HG03442 (cell line): ENCODE measurements around the gene WWOX.

Source experiments
- ATAC-seq: cut with Tn5 transposase; IDR thresholded peaks from one replicate; pipeline ENCODE4 v1.9.1; 2021; ENCODE audit warnings: mild to moderate bottlenecking, moderate library complexity; ENCODE audit not compliant: unreplicated experiment

The WWOX gene

DNA sequence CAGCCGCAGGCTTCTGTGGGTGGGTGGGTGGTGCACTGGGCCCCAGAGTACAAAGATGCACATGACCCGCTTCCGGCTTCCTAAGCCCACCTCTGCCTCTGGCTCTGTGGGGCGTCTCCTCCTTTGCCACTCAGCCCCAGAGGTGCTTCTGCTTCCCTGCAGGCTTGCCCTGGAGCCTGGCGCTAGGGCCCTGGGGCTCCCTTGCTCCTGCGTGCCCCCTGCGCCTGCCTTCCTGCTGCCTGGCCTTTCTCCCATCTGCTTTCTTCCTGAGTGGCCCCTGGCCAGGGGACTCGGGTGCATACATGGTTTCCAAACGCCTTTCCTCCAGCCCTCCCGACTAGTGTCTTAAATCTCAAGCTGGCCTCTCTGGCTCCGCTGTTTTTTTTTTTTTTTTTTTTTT is 3.4 kb downstream of the WWOX start:
- no peak for ATAC-seq

DNA sequence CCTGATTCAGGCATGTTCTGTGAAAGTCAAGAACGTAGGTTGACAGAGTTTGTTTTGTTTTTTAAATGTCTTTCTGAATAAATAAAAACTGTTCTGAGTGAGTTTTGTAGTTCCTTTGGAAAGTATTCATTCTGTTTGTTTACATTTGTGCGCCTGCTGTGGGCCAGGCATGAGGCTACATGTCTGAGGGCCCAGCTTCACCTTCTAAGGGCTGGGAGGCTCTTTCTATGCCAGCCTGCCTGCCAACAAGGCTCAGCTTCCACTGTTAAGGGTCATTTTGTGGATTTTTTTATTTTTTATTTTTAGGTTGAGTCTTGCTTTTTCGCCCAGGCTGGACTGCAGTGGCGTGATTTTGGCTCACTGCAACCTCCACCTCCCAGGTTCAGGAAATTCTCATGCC is 6.1 kb downstream of the WWOX start:
- ATAC-seq = no peak

DNA sequence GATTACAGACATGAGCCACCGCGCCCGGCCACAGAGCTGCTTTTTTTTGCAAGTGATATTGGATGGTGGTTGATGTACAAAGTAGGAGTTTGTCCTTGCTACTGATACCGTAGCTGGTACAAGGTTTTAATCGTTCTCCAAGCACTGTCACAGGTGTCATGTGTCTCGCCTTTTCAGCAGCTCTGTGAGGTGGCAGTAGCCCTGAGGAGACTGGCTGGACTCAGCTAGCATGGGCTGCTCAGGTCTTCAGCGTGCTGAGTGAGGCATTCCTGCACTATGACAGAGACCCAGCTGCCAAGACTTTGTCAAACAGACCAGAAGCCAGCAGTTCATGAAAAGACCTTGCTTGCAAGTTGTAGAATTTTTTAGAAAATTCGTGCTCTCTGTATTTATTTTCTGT is 7.2 kb downstream of the WWOX start:
- no peak for ATAC-seq

DNA sequence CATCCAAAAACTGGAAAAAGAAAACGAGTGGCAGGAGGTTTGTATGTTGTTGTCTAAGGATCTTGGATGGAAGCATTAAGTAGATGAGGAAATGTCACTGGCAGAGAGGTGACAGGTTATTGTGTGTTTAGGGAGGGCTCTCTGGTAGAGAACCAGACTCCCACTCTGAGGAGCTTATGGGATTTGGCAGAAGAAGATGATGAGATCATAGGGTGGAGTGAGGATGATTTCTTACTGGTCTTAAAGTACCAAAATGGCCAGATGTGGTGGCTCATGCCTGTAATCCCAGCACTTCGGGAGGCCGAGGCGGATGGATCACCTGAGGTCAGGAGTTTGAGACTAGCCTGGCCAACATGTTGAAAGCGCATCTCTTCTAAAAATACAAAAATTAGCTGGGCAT is 9.0 kb downstream of the WWOX start:
- ATAC-seq = no peak

DNA sequence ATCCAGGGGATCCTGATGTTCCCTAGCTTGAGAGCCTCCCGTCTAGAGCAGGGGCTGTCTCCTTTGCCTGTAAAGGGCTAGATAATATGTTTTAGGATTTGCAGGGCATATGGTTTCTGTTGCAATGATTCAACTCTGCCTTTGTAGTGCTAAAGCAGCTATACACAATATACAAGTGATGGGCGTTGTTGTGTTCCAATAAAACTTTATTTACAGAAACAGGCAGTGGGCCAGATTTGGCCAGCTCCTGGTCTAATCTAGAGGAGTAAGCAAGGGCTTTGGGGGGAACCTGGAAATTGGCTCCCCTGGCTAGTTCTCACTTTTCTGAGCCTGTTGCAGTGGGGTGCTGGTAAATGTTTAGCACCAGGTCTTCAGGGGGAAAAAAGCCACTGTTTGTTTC is 13.8 kb downstream of the WWOX start:
- ATAC-seq = no peak

DNA sequence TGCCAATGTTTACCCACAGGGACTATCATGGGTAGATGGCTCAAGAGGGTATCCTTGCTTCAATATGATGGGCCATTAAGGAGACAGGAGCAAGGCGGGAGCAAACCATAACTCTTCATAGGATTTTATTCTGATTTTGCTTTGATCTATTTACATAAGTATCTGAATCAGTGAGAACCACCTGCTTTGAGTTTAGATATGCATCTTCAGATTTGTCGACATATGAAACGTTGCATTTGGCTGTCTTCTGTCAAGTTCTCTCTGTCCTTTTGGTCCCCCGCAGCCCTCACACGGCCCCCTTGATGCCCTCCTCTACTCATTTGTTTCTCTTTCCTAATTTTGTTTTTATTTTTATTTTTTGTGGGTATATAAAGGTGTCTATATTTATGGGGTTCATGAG is 16.2 kb downstream of the WWOX start:
- ATAC-seq = no peak

DNA sequence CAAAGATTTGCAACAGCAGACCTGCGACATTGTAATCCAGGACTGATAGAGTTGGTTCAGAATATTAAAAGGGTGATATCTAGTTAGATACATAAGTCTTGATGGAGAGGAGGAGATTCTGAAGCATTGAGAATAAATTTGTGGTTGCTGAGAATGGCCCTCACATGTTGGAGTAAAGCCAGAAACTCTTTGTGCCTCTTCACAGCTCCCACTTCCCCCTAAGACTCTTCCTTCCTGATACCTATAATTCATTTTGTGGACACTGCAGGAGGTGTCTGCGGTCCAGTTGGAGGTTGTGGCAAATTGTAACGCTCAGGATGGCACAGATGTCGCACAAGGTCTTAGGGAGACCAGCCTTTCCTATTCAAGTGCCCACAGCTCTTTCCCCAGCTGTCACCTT is 17.5 kb downstream of the WWOX start:
- ATAC-seq = no peak

DNA sequence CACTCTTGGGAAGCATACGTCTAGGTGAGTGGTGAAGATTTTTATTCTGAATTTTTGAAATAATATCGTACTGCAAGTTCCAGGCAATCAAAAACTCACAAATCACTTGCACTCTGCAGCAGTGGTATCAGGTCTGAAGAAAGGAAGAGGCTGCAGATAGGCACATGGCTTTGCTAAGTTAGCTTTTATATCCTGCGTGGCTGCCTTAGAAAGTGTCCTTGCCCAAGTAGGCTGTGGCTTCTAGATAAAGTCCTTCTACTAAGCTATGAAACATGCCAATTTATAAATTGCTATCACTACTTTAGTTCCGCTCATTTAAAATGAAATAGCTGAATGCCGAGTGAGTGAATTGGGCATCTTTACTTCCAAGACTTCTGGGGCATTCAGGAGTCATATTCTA is 17.9 kb downstream of the WWOX start:
- ATAC-seq = no peak

DNA sequence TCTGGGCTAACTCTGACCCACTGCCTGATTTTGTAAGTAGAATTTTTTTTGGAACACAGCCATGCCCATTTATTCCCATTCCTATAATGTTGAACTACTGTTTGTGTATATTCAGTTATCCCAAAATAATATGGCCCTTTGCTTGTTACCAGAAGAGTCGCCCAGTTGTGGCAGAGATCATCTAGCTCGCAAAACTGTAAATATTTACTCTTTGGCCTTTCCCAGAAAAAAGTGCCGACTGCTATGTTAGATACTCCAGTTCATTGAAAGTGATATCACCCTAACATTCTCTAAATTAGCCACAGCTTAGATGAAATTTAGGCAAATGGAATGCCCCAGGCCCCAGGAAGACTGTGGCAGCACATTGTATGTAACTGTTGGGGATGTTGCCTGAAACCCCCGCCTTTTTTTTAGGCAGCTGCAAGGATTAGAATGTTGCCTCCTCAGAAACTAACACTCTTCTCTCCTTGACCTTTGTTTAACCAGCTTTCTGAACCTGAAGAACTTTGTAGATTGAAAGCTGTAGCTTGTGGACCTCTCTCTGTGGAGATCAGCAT is 19.1 kb downstream of the WWOX start:
- ATAC-seq = no peak

DNA sequence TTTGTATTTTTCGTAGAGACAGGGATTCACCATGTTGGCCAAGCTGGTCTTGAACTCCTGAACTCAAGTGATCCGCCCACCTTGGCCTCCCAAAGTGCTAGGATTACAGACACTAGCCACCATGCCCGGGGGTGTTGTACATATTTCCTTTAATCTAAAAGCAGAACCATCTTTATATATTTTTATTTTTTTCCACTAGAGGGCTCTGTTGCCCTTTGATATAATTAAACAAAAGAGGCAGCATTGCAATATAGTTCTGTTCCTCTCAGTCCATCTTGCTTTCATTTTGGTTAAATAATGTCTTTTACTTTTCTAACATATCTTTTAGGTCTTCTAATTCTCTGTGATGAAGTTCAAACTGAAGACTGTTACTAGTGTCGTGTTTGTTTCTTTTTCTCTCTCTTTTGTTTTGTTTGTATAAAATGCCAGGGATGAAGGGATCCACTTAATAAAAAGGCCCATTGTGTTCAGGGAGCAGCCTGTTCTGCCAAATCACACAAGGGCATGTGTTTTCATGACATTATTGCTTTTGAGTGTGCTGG is 23.4 kb downstream of the WWOX start:
- peak; percentile 82 for ATAC-seq

DNA sequence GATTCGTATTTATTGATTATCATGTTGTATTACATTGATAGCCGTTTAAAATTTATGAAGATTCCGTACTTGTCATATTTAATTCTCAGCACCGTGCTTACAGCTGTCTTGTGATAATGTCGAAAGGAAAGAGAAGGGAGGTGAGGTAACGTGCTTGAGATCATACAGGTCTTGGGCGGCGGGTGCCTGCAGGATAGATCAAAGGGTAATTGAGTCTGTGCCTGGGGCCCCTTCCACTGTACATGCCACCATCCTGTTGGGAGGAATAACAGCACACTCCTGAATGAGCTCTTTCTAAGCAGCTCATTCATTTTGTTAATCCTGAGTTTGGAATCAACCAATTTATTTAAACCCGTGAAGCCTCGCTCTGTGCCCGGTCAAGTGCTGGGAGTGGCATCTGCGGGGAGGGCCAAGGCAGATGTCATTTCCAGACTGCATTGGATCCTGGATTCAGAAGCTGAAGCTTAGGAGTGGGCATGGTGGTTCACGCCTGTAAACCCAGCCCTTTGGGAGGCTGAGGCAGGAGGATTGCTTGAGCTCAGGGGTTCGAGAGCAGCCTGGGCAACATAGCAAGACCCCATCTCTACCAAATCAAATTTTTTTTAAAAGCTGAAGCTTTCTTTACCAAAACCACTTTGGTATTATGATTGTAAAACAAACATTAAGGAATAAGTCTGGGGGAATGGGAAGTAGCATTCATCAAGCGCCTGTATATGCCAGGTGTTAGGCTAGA is 25.8 kb downstream of the WWOX start:
- ATAC-seq = no peak

DNA sequence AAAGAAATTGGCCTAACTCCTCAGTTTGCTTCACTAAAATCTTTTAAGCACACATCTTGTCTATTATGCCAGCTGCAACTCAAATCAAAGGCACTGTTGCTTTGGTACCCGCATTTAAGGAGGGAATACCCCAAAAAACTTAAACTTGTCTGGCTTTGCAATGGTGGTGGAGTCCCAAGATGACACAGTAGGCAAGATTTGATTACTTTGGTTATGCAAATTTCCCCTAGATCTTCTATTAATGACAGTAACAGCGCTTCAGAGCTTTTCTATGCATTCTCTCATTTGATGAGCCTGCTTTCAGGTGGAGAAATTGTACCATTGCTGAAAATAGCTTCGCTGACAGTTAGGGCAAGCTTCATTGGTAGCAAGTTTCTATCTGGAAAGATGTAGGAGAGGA is 27.2 kb downstream of the WWOX start:
- ATAC-seq = no peak

DNA sequence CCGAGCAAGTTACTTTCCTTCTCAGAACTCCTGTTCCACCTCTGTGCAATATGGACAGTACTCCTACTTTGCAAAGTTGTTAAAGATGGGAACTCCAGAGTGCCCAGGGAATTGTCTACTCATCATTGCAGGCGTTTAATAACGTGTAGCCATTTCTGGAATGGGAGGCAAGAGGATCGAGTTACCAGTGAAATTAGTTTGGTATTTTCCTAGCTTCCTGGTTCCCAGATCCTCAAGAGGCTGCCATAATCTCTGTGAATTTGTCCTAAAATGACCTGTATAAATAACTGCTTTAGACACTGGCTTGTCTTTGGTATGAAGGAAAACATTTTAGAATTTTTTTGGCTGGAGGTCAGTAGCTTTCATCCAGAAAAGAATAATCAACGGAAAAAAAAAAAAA is 27.7 kb downstream of the WWOX start:
- no peak for ATAC-seq

DNA sequence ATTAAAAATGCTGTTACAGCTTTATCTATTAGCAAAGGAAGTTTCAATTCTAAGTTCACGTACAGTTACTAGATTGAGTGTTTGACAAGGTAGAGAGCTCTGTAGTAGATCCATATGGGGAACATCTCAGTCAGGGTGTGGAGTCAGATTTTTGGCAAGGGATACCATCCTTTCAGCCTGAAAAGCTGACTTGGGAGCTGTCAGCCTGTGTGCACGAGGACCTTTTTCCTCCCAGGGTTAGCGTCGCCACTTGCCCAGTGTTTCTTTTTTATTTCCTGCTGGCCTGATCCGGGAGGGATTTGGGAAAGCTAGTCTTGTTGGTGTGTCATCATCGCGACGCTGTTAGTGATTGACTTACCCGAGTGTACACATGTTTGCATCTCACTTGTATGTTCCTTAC is 29.5 kb downstream of the WWOX start:
- ATAC-seq = no peak

DNA sequence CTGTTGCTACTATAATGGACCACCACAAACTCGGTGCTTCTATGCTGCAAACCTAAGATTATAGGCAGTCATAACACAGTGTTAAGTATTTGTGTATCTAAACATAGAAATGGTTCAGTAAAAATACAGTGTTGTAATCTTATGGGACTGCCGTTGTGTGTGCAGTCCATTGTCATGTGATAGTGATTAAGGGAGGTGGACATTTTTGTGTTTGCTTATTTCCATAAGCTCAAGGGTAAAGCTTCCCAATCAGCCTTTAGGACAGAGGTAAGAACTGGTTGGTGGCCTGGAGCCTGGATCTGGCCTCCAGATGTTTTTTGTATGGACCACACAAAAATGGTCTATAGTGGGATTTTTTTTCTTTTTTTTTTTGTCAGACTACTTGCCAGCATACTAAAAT is 29.9 kb downstream of the WWOX start:
- no peak for ATAC-seq

DNA sequence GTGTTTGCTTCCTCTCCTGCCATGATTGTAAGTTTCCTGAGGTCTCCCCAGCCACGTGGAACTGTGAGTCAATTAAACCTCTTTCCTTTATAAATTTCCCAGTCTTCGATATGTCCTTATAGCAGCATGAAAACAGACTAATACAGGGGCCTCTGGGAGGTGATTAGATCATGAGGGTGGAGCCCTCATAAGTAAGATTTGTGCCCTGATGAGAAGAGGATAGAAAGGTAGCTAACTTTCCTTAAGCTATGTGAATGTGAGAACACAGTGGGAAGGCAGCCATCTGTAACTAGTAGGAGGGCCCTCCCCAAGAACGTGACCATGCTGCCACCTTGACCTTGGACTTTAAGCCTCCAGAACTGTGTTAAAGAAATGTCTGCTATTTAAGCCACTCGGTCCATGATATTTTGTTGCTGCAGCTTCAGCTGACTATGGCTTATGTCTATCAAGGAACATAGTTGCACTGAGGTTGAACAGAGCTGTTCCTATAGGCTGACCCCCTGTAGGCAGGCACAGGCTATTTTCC is 30.7 kb downstream of the WWOX start:
- no peak for ATAC-seq

DNA sequence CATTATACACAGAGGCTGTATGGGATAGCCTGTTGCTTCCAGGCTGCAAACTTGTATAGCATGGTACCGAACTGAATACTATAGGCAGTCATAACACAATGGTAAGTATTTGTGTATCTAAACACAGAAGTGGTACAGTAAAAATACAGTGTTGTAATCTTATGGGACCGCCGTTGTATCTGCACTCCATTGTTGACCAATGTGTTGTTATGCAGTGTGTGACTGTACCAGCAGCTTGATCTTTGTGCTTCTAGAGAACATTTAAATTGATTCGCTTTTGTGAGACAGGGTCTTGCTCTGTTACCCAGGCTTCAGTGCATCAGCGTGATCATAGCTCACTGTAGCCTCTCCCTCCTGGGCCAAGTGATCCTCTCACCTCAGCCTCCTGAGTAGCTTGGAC is 31.5 kb downstream of the WWOX start:
- no peak for ATAC-seq

DNA sequence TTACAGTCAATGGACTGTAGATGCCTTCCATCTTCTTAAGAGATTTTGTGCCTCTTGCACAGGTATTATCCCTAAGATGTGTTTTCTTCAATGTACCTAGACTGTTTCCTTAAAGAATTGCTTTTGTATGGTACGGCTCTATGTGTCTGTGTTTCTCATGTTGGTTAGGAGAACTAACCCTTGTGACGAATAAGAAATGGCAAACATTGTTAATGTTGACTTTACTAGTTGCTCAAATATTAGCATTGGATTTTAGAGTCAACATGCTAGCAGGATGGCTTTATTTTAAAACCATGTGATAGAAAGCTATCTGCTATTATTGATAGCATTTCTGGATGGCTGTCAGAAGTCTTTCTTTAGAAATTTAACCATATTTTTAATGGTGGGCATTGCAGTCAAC is 34.5 kb downstream of the WWOX start:
- no peak for ATAC-seq

DNA sequence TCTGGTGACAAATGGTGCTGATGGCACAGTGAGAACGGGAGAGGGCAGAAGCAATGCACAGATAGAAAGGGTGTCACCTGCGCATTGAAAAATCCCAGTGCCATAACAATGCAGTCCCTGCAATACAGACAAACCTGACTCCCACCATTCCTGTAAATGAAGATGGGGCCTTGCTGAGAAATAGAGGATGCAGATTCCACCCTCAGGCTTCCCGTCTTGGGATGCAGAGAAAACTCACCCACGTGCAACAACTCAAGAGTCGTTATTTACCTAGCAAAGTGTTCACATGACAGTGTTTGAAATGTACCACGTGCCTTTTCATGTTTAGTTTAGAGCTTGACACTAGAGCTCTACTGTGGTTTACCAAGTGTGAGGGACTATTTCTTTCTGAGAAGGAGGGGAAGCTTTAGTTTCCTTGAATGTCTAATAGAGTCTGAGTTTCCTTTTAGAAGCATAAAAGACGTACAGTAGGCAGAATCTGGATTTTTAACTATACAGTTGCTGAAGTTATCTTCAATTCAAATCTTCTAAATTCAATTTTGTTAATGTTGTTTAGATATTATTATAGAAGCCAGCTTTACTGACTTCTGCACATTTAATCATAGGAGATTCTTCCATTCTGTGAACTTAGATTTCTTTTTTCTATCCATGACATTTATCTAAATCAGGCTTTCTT is 35.6 kb downstream of the WWOX start:
- no peak for ATAC-seq

DNA sequence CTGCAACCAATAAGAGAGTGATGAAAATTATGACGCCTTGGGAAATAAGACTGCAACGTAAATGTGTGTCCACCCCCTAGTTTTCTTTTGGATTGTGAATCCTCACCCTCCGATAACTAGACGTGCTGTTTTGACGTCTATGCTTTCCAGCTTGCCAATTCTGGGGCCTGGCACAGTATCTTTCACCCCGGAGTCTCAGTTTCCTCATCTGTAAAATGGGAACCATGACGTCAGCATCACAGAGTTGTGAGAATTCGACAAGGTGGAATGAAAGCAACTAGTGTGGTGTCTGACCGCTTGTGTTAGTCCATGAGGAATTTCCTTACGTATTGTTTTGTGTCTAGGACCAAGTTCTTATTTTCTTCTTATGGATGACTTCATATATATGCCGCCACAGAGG is 37.7 kb downstream of the WWOX start:
- ATAC-seq = no peak

DNA sequence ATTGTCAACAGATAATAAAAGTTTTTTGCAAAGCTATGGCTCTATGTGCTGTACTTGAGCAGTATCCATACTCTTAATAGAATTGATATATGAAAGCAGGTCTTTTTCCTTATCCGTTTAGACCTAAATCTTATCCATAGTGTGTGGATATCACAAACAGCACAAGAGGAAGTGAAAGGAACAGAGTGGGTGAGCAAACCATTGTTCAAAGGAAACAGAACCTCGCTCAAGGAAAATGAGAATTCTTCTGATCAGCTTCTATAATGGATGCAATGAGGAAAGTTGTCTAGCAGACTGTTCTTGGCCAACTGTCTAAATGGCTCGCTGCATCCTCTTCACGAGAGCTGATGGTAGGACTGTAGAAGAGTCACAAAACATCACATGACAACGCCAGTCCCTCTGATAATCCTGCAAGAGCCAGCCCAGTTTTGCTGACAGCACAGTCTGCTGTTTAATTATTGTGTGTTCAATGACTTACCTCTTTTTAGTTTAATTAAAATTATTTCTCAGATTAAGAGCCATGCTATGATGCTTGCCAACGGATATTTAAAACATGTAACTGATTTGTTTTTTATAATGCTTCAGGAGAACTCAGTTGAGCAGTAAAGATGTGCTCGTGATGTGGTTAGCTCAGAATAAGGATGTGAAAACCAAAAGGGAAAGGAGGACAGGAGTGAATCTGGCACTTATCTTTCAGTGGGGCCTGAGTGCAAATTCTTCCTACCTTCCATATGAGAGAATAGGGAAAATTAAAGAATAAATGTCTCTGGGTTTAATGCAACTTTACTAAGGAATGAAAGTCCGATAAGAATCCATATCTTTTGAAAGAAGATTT is 38.5 kb downstream of the WWOX start:
- no peak for ATAC-seq
